HG03378 (cell line): Measurements from ENCODE around the gene AHRR.
A peak's percentile ranks its signal among the peaks of the same experiment; 100 is the strongest.
"Not testable (repeated sequence)": the region's sequence is repeated elsewhere in the genome, so short reads cannot be mapped to it uniquely, and the experiment has no call there.

Experiments
- ATAC-seq: cut with Tn5 transposase; IDR thresholded peaks from one replicate; pipeline ENCODE4 v1.9.1; 2021; ENCODE audit warnings: mild to moderate bottlenecking, moderate library complexity; ENCODE audit not compliant: unreplicated experiment

Gene AHRR

DNA sequence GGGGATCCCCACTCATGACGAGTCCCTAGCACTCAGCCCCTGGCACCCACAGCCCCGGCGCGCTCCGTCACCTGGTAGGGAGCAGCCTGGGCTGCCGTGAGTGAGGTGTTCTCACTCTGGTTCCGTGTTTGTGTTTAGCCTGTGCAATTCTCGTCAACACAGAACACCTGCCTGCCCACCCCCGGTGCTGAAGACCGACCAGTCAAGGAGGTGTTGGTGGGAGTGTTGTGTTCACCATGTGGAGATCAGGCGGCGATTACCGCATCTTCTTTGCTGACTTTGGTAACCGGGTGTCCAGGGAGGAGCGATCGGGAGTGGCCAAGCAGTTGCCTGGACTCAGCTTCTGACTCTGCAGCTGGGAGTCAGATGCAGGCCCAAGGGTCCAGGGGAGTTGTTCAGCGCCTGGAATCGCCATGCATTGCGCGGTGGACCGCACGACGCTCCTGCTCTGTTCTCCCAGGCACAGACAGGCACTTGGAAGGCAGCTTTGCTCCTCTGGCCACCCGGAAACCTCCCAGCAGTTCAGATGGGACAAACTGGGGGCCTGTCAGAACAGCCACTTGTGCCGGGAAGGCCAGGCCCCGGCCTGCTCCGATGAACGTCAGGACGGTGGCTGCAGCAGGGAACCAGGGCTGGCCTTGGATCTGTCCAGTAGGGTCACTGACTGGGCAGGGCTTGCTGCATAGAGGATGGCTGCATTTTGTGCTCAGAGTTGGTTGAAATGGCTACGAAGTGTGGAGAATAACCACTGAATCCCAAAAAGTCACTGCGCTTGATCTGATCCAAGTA lies 149.6 kb downstream of the AHRR start:
- ATAC-seq: no peak

- no peak for ATAC-seq
Measured at GRCh38 chr5:471750-472058, 150.2 kb downstream of the AHRR start.

- ATAC-seq: peak; percentile 7
Measured at GRCh38 chr5:472076-472655, 150.7 kb downstream of the AHRR start.

DNA sequence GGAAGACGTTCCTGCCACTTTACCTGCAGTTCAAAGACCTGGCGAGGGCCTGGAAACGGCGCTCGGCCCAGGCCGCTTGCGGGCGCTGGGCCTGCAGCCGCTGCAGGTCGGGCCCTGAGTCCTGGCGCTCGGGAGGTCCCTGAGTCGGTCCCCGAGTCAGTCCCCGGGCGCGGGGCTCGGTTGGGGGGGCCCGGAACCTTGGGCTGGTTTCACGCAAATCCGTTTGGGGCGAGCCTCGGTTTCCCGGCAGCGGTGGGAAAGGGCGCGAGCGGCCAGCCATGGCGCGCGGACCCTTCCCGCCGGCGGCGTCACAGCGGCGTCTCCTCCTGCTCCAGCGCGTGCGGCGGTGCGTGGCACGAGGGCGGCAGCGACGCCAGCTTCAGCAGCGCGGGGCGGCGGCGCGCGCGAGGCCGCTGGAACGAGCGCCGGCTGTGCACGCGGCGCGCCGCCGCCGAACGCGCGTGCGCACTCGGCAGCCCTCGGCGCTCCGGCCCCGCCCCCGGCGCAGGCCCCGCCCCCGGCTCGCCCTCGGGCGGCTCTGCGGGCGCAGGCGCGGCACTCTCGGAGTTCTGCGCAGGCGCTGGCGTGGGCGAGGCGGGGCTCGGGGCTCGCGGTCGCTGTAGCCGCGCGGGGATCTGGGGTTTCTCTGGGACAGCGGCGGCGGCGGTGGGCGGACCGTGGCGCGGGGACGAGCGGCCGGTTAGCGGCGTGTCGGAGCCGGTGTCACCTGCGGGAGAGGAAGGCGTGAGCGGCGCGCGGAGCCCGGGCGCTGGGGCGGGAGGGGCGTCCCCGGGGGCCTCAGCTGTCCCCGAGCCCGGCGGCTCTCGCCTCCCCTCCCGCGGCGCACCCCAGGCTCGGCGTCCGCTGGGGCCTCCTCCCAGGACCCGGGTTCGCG lies 151.4 kb downstream of the AHRR start:
- ATAC-seq: peak; percentile 49

DNA sequence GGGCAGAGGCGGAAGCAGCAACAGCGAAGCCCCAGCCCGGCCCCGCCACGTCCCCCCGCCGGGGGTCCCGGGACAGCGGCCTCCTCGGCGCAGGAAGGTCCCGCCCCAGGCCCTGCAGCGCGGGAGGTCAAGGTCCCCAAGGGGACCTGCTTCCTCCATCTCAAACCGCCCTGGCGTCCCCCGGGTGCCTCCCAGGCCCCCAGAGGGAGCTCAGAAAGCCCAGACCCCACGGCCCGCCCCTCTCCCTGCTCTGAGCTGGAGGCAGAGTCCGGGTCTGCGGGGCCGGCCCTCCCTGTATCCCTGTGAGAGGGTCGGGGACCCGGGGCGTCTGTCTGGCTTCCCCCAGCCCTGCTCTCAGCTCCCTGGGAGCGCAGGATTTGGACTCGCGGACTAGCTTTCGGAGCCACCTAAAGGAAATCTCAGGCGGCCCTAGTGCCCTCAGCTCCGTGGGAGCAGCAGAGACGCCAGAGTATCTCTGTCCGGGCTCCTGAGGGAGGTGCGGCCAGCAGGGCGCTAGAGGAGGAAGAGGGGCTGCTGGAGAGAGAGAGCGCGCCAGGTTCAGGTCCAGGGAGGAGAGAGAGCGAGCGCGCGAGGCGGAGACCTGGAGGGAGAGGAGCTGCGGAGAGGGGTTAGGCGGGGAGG lies 152.2 kb downstream of the AHRR start:
- ATAC-seq: peak; percentile 20

- not testable (repeated sequence) for ATAC-seq
Measured at GRCh38 chr5:474232-474839, 152.8 kb downstream of the AHRR start.

- ATAC-seq: no peak
Measured at GRCh38 chr5:474840-475661, 153.5 kb downstream of the AHRR start.

- ATAC-seq: no peak
Measured at GRCh38 chr5:475704-476101, 154.2 kb downstream of the AHRR start.

DNA sequence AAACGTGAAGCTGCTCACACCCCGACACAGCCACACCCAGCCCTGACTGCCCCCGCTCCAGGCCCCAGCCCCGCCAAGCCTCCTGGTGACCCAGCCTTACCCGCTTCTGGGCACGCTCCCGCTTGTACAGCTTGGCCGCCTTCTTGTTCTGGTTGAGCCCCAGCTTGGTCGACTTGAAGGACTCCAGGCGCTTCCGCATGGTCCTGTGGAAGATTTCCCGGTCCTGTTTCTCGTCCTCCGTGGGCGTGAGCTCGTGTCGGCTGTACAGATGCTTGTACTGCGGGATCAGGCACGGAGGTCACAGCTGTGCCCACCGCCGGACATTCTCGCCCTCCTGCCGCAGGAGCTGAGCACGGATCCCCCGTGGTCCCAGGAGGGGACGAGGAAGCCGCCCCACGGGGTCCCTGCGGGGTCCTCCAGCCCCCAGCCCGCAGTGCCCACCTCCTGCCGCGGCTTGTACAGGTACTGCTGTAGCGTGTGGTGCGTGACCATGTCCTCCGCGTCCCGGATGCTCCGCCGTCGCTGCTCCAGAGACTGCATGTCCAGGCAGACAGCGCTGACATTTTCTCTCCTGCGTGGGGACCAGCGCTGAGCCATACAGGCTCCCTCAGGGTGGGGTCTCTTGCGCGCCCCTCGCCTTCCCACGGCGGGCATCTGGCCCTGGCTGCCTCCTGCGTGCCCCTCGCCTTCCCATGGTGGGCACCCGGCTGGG lies 154.7 kb downstream of the AHRR start:
- no peak for ATAC-seq

- no peak for ATAC-seq
Measured at GRCh38 chr5:476814-477175, 155.3 kb downstream of the AHRR start.

GRCh38 chr5:477247-477646 lies 155.7 kb downstream of the AHRR start:
- no peak for ATAC-seq

DNA sequence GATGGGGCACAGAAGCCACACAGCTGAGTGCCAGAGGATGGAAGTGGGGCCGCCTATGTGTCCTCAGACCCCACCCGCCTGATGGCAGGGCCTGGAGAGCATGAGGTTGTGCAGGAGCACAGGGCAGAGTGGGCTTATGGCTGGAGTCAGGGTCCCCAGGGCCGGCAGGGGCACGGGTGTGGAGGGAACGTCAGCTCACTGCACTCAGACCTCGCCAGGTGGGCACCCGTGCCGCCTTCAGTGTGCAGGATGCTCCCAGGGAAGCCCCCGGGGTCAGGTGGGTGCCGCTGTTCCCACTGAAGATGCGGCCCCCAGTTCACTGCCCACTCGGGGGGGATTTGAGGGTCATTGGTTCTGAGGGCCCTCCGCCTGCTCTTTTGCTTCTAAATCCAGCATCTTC lies 156.4 kb downstream of the AHRR start:
- ATAC-seq: no peak

- no peak for ATAC-seq
Measured at GRCh38 chr5:478369-478981, 157.0 kb downstream of the AHRR start.

DNA sequence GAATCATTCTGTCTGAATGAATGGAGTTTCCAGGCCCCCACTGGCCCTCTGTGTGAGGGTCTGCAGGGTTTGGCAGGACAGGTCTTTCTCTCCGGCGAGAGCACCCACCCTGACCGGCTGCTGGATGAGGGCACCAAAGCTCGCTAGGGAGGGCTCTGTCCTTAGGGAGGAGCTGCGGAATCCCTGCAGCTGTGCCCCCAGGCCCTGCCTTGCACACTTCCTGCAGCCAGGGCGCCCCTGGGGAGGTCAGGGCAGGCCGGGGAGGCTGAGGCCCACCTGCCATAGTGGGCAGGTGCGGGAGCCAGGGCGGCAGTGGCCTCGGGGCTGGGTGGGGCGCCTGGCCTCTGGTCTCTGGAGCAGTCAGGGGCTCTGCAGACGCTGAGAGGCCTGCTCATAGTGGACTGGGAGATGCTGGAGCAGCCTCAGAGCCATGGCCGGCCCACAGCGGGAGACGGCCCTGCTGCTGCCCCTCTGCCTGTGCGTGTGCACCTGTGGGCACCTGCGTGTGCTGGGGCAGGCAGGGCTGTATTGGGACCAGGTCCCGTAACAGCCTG lies 157.5 kb downstream of the AHRR start:
- no peak for ATAC-seq

GRCh38 chr5:479566-480319 lies 158.2 kb downstream of the AHRR start:
- no peak for ATAC-seq

GRCh38 chr5:481347-481746 lies 159.8 kb downstream of the AHRR start:
- no peak for ATAC-seq

GRCh38 chr5:482021-482420 lies 160.5 kb downstream of the AHRR start:
- no peak for ATAC-seq

GRCh38 chr5:482506-482905 lies 161.0 kb downstream of the AHRR start:
- ATAC-seq: no peak
